NCI-H2107 treated with DMSO at 0.1 percent for 48 hours (cell line): ENCODE results near the gene ABHD16B.
"Not testable (repeated sequence)": the region's sequence is repeated elsewhere in the genome, so short reads cannot be mapped to it uniquely, and the experiment has no call there.

ENCODE experiments used
- DNase-seq: peaks from one replicate; lab custom pipeline; 2025; ENCODE audit not compliant: unreplicated experiment; lab: John Stamatoyannopoulos, UW

Gene ABHD16B

DNA sequence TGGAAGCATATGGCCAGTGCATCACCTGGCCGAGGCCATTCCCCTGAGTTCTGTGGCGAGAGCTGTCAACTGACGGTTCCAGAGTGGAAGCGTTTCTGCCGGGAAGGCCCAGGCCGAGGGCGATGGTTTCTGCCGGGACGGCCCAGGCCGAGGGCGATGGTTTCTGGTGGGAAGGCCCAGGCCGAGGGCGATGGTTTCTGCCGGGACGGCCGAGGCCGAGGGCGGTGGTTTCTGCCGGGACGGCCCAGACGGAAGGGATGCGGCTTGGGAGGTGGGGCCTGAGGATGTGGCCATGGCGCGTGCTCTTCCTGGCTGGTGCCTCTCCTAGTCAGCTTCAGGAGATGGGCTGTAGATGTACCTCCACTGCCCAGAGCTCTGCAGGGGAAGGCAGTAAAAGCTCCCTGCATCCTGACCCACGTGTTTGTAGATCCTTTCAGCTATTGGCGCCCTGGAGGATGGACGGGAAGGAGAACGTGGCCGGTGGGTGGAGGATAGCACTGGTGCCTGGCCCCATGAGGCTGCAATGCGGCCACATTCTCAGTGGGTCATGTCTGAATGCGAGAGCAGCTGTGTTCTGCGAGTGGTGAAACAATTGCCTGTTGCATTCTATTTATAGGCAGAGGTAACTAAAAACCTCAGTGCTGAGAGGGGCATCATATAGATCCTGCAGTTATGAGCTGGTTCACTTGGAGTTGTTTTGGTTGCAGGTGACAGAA is 16.6 kb downstream of the ABHD16B start:
- DNase-seq, result peak; percentile 58

DNA sequence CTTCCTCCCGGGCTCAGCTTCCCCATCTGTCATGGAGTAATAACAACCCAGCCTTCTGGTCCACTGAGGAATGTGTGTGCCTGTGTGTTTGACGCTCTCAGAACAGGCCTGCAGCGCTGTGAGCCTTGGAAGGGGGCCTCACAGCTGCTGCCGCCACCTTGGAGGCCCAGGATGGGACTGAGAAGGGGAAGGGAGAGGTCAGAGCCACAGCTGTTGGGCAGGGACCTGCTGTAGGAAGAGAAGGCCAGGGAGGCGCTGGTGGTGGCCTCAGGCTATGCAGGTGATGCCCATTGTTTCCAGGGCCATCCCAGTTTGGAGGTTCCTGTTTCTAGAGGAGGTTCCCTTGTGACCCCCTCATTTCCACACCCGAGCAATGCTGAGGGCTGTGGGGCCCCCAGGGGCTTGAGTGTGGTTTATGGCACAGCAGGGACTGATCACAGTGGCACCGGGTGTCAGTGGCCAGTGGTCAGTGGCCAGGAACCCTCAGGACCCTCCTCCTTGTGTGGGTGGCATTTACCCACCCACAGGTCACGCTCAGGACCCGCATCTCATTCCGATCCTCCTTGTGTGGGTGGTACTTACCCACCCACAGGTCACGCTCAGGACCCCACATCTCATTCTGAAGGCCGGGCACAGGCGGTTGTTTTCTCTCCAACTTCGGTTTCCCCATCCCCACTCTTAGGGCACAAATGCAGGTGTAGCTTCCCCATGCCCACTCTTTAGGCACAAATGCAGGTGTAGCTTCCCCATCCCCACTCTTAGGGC is 17.8 kb downstream of the ABHD16B start:
- no peak for DNase-seq

DNA sequence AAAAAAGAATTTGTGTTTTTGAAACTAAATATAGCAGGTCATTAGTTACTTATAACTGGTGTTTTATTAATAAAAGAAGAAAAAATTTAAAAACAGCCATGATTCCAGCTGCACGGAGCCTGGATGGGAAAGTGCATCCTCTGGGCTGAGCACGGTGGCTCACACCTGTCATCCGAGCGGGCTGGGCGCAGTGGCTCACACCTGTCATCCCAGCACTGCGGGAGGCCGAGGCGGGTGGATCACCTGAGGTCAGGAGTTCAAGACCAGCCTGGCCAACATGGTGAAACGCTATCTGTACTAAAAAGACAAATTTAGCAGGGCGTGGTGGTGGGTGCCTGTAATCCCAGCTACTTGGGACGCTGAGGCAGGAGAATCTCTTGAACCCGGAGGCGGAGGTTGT is 19.6 kb downstream of the ABHD16B start:
- DNase-seq, result not testable (repeated sequence)

DNA sequence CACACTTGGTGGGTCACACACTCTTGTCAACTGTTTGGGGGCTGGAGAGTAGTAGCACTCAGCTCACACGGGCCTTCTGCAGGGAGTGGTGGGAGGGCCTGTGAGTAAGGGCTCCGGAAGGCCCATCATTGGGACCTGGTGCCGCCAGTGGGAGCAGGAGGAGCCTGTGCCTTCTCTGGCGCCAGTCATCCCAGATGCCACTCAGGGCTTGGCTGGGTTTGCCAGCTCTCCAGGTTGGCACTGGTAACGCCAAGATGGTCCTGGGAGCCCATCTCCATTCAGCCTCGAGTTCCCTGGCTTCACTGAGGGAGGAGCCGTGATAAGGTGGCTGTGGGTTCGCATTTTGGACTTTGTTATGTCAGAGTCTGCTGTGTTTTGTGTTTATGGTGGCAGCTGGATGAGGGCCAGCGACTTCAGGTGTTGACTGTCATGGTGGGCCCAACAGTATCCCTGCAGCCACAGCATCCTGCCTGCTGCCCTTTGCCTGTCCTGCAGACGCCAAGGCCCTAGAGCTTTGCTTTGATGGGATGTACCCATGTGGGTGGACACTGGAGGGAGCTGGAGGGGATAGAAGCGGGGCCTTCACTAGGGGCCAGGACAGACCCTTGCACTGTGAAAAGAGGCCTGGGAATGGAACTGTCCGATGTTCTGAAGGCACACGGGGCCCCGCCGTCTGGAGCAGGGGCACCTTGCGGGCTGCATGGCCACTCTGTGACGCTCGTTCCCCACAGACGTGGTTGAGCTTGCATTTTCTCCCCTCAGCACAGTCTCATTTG is 20.3 kb downstream of the ABHD16B start:
- no peak for DNase-seq

DNA sequence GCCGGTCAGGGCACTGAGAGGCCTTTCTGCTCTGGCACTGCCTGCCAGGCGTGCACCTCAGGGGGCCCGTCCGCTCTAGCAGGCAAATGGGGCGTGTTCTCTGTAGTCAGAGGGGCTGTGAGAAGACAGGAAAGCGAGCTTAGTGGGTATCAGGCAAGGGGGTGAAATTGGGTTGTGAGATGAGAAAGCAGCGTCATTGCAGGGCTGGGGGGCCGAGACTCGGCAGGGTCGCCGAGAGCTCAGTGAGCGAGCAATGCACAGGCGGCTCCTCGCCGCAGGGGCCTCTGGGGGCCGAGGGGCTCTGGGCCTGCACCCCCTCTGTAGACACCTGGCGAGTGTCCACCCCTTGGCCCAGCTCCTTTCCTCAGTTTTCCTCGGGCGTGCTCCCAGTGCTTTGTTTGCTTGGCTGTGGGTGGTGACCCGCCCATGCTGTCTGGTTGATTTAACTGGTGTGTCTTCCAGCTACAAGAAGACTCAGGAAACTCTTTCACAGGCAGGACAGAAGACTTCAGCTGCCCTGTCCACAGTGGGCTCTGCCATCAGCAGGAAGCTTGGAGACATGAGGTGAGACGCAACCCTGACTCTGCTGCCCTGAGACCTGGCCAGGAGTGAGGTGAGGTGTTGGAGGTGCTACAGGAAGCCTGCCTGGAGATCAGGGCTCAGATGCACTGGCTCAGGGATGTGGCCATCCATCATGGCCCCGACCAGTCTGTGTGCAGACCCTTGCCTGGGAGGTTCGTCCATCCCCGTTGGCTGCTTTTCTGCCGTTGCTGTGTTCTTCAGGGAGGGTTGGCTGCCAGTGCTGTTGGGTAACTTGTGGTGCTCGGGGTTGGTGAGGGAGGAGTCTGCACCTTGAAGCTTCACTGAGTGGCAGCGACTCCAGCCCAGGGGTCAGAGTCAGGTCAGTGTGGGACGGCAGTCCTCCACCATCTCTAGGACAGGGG is 21.2 kb downstream of the ABHD16B start:
- no peak for DNase-seq

DNA sequence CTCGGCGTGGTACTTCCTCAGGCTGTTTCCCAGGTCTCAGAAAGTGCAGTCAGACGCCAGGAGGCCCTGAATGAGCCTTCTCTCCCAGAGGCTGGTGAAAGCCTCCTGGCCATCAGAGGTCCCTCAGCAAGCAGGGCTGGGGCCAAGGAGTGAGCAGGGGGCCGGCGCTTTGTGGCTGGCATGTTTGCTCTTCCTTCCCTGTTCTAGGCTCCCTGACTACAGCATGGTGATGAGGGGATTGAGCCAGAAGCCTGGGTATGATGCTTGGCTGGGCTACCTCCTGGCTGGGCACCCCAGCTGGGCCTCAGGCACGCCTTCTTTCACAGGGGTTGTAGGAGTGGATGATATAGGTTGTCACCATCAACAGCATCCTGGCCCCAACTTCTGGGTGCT is 21.9 kb downstream of the ABHD16B start:
- no peak for DNase-seq

DNA sequence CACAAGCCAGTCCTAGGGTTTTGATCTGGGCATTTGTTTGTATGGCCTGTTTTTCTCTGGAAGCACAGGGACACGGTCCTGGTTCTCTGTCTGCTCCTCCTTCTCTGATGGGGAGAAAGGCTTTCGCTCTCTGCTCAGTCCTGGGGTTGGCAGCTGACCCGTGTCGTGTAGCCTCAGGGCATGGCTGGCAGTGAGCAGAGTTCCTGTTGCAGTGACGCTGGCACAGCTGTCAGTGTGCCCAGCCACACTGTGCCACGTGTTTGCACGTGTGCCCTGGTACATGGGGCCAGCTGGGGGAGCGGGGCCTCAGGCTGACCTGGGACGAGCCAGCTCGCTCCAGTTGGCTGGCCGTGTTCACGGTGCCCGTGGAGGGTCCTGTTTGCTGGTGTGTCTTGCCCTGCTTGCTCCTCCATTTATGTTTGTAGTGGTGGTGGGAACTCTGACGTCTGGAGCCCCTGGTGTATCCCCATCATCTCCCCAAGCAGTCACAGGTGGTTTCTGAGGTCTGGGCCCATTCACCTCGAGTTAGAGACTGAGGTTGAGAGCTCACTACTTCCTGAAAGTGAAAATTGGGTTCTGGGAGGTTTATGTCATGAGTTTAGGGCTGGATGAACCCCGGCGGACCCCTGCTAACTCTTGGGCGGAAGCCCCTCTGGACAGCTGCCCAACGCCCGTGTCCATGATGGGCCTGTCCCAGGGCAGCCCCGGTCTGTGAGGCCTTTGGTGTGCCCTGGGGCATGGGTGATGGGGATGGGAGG is 23.4 kb downstream of the ABHD16B start:
- DNase-seq, result no peak

DNA sequence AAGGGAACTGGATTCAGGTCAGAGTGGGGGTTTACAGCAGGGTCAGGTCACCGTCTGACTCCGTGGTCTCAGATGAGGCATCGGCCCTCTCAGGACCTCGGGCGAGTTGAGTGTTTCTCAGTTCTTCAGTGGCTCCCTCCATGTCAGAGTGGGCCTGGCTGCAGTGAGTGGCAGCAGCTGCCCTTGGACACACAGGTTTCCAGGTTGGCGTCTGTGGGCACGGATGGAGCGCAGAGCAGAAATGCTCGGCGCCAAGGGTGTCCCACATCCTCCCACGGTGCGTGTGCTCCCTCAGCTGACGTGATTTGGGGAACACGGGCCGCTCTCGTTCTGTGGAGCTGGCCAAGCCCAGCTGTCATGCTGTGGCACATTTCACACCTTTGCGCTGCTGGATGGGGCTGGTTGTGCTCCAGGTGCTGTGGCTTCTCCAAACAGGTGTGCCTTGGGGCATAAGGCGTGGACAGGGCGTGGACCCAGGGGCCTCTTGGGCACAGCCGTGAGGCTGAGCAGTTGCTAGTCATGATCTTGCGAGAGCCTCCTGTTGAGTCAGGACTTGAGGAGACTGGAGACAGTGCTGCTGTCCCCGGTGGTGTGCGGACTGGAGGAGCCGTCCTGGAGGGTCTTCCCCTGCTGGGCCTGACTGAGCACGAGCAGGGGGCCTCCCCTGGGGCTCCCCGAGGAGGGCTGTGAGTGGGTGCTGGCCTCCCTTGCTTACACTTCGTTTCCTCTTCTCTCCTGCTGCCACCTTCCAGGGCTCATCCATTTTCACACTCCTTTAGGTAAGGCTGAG is 24.2 kb downstream of the ABHD16B start:
- DNase-seq, result no peak

DNA sequence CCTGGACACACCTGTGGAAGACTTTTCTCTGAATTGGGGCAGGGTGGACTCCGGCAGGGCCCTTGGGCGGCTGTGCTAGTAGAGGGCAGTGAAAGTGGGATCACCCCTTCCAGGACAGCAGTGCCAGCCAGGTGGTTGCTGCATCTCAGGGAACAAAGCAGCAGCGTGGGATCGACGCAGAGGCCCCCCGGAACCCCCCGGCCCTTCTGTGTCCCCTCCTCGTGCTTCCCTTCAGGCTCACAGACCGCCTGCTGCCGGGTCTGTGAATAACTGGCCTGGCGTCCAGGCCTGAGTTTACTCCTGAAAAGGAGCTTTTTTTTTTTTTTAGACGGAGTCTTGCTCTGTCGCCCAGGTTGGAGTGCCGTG is 24.7 kb downstream of the ABHD16B start:
- no peak for DNase-seq

DNA sequence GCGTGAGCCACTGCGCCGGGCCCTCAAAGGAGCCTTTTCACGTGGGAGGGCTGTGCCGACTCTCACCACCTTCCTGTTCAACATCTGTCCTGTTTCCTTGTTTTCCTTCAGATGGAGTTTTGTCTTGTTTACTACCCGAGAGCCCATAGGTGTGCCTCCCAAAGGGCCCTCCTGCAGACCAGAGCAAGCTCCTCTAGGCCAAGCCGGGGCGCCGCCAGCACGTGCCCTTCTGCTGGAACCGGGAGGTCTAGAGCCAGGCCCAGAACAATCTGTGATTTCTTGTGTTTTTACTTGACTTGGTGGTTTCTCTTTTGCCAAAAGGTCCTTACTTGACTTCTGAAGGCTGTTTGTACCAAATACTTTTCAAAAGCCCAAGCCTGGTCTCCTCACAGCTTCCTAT is 25.6 kb downstream of the ABHD16B start:
- DNase-seq, result no peak

DNA sequence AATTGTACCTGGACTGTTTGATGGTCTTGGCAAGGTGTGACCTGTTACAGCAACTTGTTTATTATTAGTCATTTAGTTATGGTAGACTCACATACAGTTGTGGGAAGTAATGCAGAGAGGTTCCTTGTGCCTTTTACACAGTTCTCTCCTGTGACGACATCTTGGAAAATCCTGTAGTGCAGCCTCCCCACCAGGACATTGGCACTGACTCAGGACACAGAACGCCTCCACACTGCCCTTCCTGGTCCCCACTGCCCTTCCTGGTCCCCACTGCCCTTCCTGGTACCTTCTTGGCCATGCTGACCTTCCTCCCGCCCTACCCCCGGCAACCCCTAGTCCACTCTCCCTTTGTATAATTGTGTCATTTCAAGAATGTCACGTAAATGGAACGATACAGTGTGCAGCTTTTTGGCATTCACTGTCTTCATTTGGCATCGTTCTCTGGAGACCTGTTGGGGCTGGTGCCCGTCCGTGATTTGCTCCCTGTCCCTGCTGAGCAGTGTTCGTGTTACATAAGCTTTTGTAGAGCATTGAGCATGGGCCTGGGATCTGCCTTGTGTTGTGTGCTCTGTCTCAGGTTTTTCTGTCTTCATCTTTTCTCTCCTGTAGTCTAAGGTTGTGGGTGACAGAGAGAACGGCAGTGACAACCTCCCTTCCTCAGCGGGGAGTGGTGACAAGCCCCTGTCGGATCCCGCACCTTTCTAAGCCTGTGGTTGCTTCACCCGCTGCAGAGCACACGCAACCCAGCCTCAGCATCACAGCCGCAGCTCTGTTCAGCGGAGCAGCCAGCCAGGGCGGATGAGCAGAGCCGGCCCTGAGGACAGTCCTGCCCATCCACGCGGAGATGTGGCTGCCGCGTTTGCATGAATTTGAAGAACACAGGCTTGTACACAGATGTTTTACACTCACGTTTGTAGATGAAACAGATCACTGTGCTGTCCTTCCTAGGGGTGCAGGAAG is 28.2 kb downstream of the ABHD16B start:
- DNase-seq, result no peak

DNA sequence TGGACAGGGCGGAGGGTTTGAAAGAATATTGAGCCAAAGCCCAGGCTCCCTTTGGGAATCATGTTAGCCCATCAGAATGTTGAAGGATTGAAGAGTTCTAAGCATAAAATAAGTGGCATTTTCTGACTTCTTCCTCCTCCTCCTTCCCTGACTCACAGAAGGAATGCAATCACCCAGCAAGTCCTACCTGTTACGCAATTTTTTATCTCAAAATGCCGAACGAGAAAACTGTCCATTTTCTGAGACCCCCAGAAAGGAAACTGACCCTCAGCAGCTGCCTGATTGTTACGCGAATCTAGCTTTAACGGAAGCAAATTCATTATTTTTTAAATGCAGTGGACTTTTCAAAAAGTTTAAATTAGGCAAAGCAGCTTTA is 28.9 kb downstream of the ABHD16B start:
- no peak for DNase-seq

DNA sequence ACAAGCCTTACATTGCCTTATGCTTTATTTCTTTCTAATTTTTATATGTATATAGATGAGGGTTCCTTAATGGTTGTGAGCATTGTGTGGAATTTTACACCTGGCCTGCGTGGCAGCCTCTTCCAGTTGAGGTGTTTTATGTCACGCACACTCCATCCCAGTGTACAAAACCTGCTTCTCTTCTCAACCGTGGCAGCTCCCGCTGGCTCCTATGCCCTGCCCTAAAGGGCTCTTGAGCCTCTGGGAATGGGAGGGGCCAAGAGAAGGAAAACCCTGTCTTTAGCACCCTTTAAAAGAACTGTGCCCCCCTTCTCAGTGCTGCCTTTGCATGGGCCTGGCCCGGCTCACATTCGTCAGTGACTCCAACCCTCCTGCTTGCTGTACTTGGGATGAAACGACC is 29.3 kb downstream of the ABHD16B start:
- DNase-seq, result no peak

DNA sequence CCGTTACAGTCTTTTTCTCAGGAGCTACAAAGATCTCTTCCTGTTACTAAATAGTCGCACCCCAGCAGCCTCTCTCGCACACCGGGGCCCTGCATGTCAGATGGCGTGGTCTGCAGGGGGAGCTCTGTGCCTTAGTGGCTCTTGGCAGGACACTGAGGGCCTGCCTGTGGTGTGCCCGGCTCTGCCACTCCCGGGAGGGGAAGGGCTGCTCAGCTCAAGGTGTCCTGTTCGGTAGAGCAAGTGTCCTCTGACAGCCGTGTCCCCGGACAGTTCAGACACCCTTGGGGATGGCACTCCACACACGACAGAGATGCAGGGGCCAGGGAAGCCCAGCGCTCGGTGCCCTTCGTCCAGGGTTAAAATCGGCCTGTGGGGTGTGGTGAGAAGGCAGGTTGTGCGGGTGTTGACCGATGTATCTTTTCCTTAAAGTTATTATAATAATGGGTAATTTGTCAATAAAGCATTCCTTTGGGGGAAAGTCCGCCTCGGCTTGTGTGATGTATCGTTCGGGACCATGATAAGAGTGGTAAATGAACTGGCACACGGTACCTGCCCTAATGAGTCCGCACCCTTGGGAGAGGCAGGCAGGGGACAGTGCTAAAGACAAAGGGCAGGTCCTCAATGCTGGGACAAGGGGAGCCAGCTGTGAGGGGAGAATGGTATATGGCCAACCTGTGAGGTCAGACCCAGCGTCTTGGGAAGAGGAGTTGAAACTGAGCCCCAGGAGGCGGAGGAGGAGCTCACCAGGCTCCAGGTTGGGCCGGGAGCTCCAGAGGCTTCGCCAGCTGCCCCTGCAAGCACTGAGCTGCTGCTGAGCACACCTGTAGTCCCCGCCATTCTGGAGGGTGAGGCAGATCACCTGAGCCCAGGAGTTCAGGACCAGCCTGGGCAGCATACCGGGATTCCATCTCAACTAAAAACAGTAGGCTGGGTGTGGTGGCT is 30.0 kb downstream of the ABHD16B start:
- DNase-seq, result no peak

DNA sequence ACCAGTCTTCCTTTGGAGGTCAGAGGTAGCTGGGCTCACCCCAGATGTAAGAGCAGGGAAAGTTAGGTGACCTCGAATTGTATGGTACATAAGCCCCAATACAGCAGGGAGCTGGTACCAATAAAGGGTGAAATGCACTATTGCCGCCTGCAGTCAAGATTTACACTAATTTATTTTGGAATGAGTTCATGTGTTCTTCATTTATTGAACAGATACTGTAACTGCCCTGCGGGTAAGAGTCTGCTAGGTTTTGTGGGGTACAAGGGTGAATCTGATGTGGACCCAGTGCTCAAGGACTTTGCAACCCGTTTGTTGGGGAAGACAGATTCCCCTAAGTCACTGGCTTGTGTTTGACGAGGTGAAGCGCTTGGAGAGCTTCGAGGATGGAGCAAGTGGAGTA is 31.1 kb downstream of the ABHD16B start:
- DNase-seq, result no peak

DNA sequence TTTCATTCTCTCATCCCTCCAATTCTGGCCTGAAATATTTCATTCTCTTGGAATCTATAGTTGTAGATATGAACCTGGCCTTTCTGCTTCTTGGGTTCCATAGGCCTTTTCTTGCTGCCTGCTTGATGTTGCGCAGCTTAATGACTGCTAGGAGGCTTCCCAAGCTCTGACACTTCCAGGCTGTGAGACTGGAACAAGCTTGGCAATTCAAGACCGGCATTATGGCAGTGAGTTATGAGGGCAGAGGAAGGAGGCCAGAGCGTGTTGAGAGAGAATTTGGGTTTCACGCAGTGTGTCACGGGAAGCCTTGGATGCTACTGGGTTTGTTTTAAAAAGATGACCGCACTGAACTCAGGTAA is 32.7 kb downstream of the ABHD16B start:
- DNase-seq, result no peak
